Vagina (tissue), 2 donors: ENCODE measurements around the gene SPOCK1. TPM values are rescaled to one million over a fixed set of nuclear protein-coding genes. Genes with fewer than 3 reads are reported as not detected.

ENCODE experiments used
- DNase-seq, 2 donors: peaks; one replicate each; pipeline ENCODE4 v3.0.0-alpha.2; 2017; ENCODE audit errors: extremely low spot score in 2 of 2
- H3K27ac ChIP-seq: fragments of 200-600 bp; sonication (generic); one replicate; pipeline ENCODE4 v1.5.1; 2019
- H3K27me3 ChIP-seq: fragments of 200-600 bp; sonication (generic); one replicate; pipeline ENCODE4 v1.5.1; 2019
- H3K36me3 ChIP-seq, 2 donors: fragments of 200-600 bp; sonication (generic); one replicate each; pipeline ENCODE4 v1.5.1; 2017 to 2019
- H3K4me1 ChIP-seq: fragments of 200-600 bp; sonication (generic); one replicate; pipeline ENCODE4 v1.5.1; 2019
- H3K4me3 ChIP-seq, 2 donors: fragments of 200-600 bp; sonication (generic); 1 replicate in 1 of 2; 2 replicates in 1 of 2; pipeline ENCODE4 v1.5.1; 2016 to 2019
- H3K9me3 ChIP-seq: fragments of 200-600 bp; sonication (generic); one replicate; pipeline ENCODE4 v1.5.1; 2019
- POLR2A ChIP-seq, 2 donors: fragments of 450-650 bp; IDR thresholded peaks; one replicate each; pipeline ENCODE4 v1.6.1; 2017; ENCODE audit warnings: antibody characterized with exemption in 2 of 2, mild to moderate bottlenecking in 2 of 2, moderate library complexity in 2 of 2
- POLR2AphosphoS5 ChIP-seq, 2 donors: sonication (generic); formaldehyde crosslinking; IDR thresholded peaks; one replicate each; pipeline ENCODE4 v1.9.0; 2017; ENCODE audit warnings: antibody characterized with exemption in 2 of 2, mild to moderate bottlenecking in 2 of 2, low read depth in 1 of 2; ENCODE audit not compliant: insufficient read depth in 1 of 2
- intact Hi-C: fragments of 100-400 bp; cut with DNase I; formaldehyde crosslinking; loops from one replicate; pipeline ENCODE4 v1.15.1; 2023
- total RNA-seq: library from RNA; depleted of rRNA; stranded (reverse); fragments of >200 nt; gene quantifications from one replicate; pipeline ENCODE4 v1.2.3, GENCODE V29; 2016
- TF ChIP-seq, protein P1 (sequence below), 3 experiments: fragments of 450-650 bp in 2 of 3; fragments of 200-600 bp in 1 of 3; sonication (generic) in 1 of 3; IDR thresholded peaks; one replicate each; pipeline ENCODE4 v1.5.1; 2017 to 2019; ENCODE audit warnings: antibody characterized with exemption in 3 of 3, mild to moderate bottlenecking in 2 of 3, moderate library complexity in 2 of 3

SPOCK1 gene
- total RNA-seq, 1 donor from 2014 or later, result 70.7 TPM

DNA sequence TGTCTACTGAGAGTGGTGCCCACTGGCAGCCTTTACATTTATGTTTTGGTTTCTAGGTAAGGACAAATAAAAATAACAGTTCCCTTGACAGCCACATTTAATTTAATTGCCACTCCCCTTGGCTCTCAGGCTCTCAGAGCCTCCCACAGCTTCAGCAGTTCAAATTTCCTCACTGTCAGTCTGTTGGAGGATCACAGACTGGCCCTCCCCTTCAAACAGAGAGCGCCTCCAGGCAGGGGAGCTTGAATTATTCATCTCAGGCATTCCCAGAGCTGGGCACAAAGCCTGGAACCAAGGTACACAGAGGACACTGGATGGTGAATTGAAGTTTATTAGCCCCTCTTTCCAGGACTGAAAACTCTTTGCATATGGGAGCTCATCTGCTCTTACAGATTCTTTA is 407.7 kb downstream of the SPOCK1 start:
- no peaks in the 10 kb centered on the region for H3K9me3 ChIP-seq
- TF ChIP-seq POLR2A (IDR thresholded peaks at IDR 0.05) (no peak), POLR2AphosphoS5 (IDR thresholded peaks at IDR 0.05; ENCODE audit: insufficient read depth in 1 of 2, low read depth in 1 of 2) (no peak)
- TF ChIP-seq, protein P1, sequence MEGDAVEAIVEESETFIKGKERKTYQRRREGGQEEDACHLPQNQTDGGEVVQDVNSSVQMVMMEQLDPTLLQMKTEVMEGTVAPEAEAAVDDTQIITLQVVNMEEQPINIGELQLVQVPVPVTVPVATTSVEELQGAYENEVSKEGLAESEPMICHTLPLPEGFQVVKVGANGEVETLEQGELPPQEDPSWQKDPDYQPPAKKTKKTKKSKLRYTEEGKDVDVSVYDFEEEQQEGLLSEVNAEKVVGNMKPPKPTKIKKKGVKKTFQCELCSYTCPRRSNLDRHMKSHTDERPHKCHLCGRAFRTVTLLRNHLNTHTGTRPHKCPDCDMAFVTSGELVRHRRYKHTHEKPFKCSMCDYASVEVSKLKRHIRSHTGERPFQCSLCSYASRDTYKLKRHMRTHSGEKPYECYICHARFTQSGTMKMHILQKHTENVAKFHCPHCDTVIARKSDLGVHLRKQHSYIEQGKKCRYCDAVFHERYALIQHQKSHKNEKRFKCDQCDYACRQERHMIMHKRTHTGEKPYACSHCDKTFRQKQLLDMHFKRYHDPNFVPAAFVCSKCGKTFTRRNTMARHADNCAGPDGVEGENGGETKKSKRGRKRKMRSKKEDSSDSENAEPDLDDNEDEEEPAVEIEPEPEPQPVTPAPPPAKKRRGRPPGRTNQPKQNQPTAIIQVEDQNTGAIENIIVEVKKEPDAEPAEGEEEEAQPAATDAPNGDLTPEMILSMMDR (IDR thresholded peaks at IDR 0.05), result no peak
- no peaks in the 10 kb centered on the region for H3K36me3 ChIP-seq
- no peak overlapping the region for H3K27ac ChIP-seq
- intact Hi-C loops, result no loop called here
- no peaks in the 10 kb centered on the region for H3K27me3 ChIP-seq
- DNase-seq, result no peak
- no peaks in the 10 kb centered on the region for H3K4me1 ChIP-seq
- no peak overlapping the region for H3K4me3 ChIP-seq

DNA sequence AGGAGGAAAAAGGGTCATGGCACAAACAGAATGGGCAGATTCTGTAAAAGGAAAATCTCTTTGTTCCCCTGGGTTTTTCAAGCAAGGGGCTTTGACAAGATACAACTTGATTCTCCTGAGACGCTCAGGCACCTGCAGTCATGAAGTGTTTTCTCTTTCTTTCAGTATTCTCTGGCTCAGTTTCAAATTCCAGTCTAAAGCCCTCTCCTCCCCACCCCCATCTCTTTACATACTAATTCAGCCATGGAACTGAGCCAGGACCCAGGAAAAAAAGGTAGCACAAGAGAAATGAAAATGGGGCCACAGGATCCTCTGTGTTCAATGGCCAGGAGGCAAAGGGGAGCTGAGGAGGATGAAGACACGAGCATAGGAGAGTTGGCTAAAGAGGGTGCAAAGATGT is 408.4 kb downstream of the SPOCK1 start:
- no peaks in the 10 kb centered on the region for H3K9me3 ChIP-seq
- H3K27me3 ChIP-seq, result no peaks in the 10 kb centered on the region
- H3K4me3 ChIP-seq, result no peak overlapping the region
- intact Hi-C loops, result no loop called here
- DNase-seq, result no peak
- H3K27ac ChIP-seq, result no peak overlapping the region
- no peaks in the 10 kb centered on the region for H3K4me1 ChIP-seq
- TF ChIP-seq POLR2AphosphoS5 (IDR thresholded peaks at IDR 0.05; ENCODE audit: insufficient read depth in 1 of 2, low read depth in 1 of 2), result no peak
- TF ChIP-seq POLR2A (IDR thresholded peaks at IDR 0.05), result no peak
- TF ChIP-seq, protein P1 (IDR thresholded peaks at IDR 0.05), result no peak
- no peaks in the 10 kb centered on the region for H3K36me3 ChIP-seq

DNA sequence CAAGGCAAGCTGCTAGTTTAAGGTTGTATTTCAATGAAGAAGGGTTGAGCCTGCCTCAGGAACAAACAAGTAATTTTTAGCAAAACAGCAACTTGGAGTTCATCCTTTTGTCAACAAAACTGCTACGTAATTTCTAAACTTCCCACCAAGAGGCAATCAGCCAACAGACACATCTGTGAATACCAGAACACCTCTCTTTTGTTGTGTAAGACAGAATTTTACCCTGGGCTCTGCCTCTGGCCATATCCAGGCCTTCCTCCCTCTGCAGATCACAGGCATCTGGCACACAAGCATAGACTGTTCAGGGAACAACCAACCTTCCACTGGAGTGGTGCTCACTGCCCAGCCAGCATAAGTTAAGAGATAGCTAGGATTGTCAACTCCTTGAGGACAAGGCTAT is 409.0 kb downstream of the SPOCK1 start:
- no peaks in the 10 kb centered on the region for H3K9me3 ChIP-seq
- no peak overlapping the region for H3K27ac ChIP-seq
- intact Hi-C loops, result no loop called here
- DNase-seq, result no peak
- H3K27me3 ChIP-seq, result no peaks in the 10 kb centered on the region
- TF ChIP-seq POLR2A (IDR thresholded peaks at IDR 0.05) (no peak), POLR2AphosphoS5 (IDR thresholded peaks at IDR 0.05; ENCODE audit: insufficient read depth in 1 of 2, low read depth in 1 of 2) (no peak)
- TF ChIP-seq, protein P1 (IDR thresholded peaks at IDR 0.05), result no peak
- no peak overlapping the region for H3K4me3 ChIP-seq
- H3K36me3 ChIP-seq, result no peaks in the 10 kb centered on the region
- no peaks in the 10 kb centered on the region for H3K4me1 ChIP-seq

DNA sequence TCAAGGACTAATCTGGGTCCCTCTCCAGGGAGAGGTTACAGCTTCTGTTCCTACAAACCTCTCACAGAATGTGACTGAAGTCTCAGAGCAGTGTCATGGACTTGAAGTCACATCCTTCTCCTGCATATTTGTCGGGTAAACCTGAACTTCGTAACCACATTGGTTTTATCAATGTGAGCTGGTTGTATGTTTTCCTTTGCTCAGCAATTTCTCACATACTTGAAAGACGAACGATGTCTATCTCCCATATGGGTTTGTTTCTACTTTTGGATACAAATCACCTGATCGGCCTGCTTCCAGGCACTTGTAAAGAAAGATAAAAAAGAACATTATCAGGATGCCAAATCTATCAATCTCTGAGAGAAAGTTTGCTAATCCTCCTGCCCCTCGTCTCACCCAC is 411.0 kb downstream of the SPOCK1 start:
- intact Hi-C loops, result no loop called here
- no peak overlapping the region for H3K4me3 ChIP-seq
- TF ChIP-seq POLR2AphosphoS5 (IDR thresholded peaks at IDR 0.05; ENCODE audit: insufficient read depth in 1 of 2, low read depth in 1 of 2), result no peak
- TF ChIP-seq, protein P1 (IDR thresholded peaks at IDR 0.05), result no peak
- no peak for TF ChIP-seq POLR2A (IDR thresholded peaks at IDR 0.05)
- no peaks in the 10 kb centered on the region for H3K27me3 ChIP-seq
- no peaks in the 10 kb centered on the region for H3K36me3 ChIP-seq
- no peak for DNase-seq
- no peak overlapping the region for H3K27ac ChIP-seq
- no peaks in the 10 kb centered on the region for H3K9me3 ChIP-seq
- H3K4me1 ChIP-seq, result no peaks in the 10 kb centered on the region

DNA sequence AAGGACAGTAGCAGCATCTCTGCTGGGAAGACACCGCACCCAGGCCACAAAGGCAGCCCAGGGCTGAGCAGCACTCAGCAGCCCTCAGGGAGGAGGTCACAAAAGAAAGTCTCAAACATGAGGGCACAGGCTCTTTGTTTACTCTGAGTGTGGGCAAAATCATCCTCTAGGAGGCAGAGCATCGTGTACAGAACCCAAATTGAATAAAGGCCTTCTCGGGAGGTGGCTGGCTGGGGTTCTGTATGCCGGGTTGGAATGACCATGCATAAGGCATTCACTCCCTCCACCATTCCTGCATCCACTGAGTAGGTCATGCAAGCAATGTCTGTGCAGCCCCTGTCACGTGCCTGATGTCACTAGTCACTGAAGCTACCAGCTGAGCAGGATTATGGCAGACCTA is 412.8 kb downstream of the SPOCK1 start:
- Histone ChIP-seq H3K4me1 (no peaks in the 10 kb centered on the region), H3K9me3 (no peaks in the 10 kb centered on the region), H3K27me3 (no peaks in the 10 kb centered on the region), H3K36me3 (no peaks in the 10 kb centered on the region), H3K4me3 (no peak overlapping the region), H3K27ac (no peak overlapping the region)
- no peak for DNase-seq
- intact Hi-C loops, result no loop called here
- TF ChIP-seq, protein P1 (IDR thresholded peaks at IDR 0.05), result no peak
- TF ChIP-seq POLR2A (IDR thresholded peaks at IDR 0.05) (no peak), POLR2AphosphoS5 (IDR thresholded peaks at IDR 0.05; ENCODE audit: insufficient read depth in 1 of 2, low read depth in 1 of 2) (no peak)
